ENCODE results near the gene CCNT1.
"Not testable (repeated sequence)": the region's sequence is repeated elsewhere in the genome, so short reads cannot be mapped to it uniquely, and the experiment has no call there.

The CCNT1 gene

GRCh38 chr12:48690990-48691389 is 25.5 kb downstream of the CCNT1 start:
- no peak for DNase-seq

- no peak for DNase-seq
Observed at GRCh38 chr12:48690436-48690835, 26.1 kb downstream of the CCNT1 start.

GRCh38 chr12:48688836-48689235 is 27.7 kb downstream of the CCNT1 start:
- no peak for DNase-seq

- no peak for DNase-seq
Observed at GRCh38 chr12:48687592-48687991, 28.9 kb downstream of the CCNT1 start.

GRCh38 chr12:48686615-48687334 is 29.7 kb downstream of the CCNT1 start:
- no peak for DNase-seq

- DNase-seq, result no peak
Observed at GRCh38 chr12:48686037-48686595, 30.4 kb downstream of the CCNT1 start.

- DNase-seq, result no peak
Observed at GRCh38 chr12:48683534-48683933, 33.0 kb downstream of the CCNT1 start.

- no peak for DNase-seq
Observed at GRCh38 chr12:48682927-48683326, 33.6 kb downstream of the CCNT1 start.

GRCh38 chr12:48682533-48682905 is 34.0 kb downstream of the CCNT1 start:
- not testable (repeated sequence) for DNase-seq

GRCh38 chr12:48681710-48682532 is 34.6 kb downstream of the CCNT1 start, which contains the start of gene KANSL2:
KANSL2 (minus strand) TSS chr12:48682238; CDS start chr12:48681632, 606 bp downstream.
- peak; percentile 97 to 99 (median 99) for DNase-seq

- DNase-seq, result no peak
Observed at GRCh38 chr12:48681399-48681709, 35.2 kb downstream of the CCNT1 start.

GRCh38 chr12:48680861-48681260 is 35.6 kb downstream of the CCNT1 start:
- DNase-seq, result no peak

- peak; percentile 63 to 85 (median 79) for DNase-seq
Observed at GRCh38 chr12:48678551-48679185, 37.8 kb downstream of the CCNT1 start.

GRCh38 chr12:48671231-48671856 is 45.2 kb downstream of the CCNT1 start:
- no peak for DNase-seq

GRCh38 chr12:48668996-48669395 is 47.5 kb downstream of the CCNT1 start:
- no peak for DNase-seq

GRCh38 chr12:48659863-48660262 is 56.6 kb downstream of the CCNT1 start:
- no peak for DNase-seq

- DNase-seq, result no peak
Observed at GRCh38 chr12:48651681-48652080, 64.8 kb downstream of the CCNT1 start.

- DNase-seq, result not testable (repeated sequence)
Observed at GRCh38 chr12:48645354-48645753, 71.2 kb downstream of the CCNT1 start.

GRCh38 chr12:48643011-48643410 is 73.5 kb downstream of the CCNT1 start:
- no peak for DNase-seq

- not testable (repeated sequence) for DNase-seq
Observed at GRCh38 chr12:48641752-48642555, 74.6 kb downstream of the CCNT1 start.

- DNase-seq, result no peak
Observed at GRCh38 chr12:48640854-48641253, 75.7 kb downstream of the CCNT1 start.

GRCh38 chr12:48640428-48640827 is 76.1 kb downstream of the CCNT1 start:
- no peak for DNase-seq

All from suppressor macrophage treated with lipopolysaccharide for 1 hour (primary cell).